Measurements from ENCODE around the gene TTC9.

- no peak for TF ChIP-seq CTCF (conservative IDR thresholded peaks at IDR 0.05 in 1 of 2, IDR thresholded peaks at IDR 0.05 in 1 of 2; ENCODE audit: low read depth in 1 of 2, low read length in 2 of 2)
- no peak for TF ChIP-seq EZH2 (IDR thresholded peaks at IDR 0.05; ENCODE audit: low read length, missing control alignments)
Observed at GRCh38 chr14:70662816-70663215, 21.1 kb downstream of the TTC9 start.

Data from fibroblast of lung (primary cell).